CMK (cell line): ENCODE data around the gene DLG5.
"Not testable (repeated sequence)": the region's sequence is repeated elsewhere in the genome, so short reads cannot be mapped to it uniquely, and the experiment has no call there.

Experiments used
- DNase-seq: peaks from one replicate; pipeline ENCODE4 v3.0.0-alpha.2; 2010; ENCODE audit warnings: low read depth

Gene DLG5

DNA sequence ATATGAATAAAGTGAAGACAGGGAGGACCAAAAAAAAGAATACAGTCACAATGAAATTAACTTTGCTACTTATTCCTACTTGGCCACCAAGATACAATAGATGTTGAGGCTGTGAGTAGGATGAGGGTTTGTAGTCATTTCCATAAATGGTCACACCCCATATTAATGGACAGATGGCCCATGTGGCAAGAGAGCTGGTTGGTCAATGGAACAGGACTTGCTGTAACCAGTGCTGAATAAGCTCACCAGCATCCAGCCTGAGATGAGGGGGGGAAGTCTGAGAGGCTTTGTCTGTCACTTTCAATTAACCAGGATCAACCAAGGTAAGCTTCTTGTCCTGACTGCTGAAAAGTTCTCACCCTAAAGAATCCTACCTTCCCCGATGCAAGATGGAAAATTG, 158.5 kb downstream of the DLG5 start:
- no peak for DNase-seq

DNA sequence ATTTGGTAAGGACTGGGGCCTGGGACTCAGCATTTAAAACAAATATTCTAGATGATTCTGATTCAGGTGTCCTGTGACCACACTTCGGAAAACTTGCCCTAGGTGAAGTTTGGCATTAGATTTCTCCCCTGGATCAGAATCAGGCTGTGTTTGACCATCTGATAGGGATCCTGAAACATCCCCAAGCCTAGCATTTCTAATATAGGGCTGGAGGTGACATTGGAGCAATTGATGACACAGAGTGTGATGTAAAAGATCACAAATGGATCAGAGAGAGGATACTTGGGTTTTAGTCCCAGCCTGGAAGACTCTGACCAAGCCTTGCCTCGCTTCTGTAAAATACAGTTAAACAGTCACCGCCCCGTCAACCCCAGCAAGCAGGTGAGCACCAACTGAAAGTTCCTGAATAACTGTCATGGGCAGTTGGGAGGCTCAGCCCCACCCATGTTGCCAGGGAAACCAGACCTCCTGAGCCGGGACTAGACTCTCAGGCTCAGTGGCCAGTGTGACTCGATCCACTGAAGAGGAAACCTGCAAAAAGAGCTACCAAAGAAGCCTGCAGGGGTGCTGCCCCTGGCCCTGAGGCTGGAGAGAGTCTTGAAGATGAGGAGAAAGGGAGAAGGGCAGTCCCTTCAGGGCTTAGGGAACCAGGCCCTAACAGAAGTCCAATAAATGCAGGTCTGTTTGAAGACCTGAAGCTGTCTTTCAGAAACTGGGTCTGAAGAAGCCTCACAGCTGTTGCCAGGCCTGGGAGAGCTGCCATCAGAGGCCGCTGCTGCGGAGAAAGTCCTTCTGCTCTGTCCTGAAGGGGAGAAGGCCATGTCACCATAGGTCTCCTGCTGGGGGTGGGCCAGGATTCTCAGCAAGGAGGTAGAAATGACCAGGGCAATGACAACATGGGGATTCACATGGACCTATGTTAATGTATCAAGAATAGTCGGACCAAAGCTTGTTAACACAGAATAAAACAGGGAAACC, 162.8 kb downstream of the DLG5 start:
- DNase-seq: no peak

DNA sequence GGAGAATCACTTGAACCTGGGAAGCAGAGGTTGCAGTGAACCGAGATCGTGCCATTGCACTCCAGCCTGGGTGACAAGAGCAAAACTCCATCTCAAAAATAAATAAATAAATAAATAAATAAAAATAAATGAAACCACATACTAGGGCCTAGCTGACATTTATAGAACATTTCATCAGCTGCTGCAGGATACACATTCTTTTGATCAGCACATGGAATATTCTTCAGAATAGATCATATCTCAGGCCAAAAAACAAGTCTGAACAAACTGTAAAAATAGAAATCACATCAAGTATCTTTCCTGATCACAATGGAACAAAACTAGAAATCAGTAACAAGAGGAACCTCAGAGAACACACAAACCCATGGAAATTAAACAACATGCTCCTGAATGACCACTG, 168.1 kb downstream of the DLG5 start:
- DNase-seq: not testable (repeated sequence)

GRCh38 chr10:77756319-77757232, 170.0 kb downstream of the DLG5 start:
- DNase-seq: no peak

GRCh38 chr10:77746047-77746707, 180.4 kb downstream of the DLG5 start:
- DNase-seq: no peak

DNA sequence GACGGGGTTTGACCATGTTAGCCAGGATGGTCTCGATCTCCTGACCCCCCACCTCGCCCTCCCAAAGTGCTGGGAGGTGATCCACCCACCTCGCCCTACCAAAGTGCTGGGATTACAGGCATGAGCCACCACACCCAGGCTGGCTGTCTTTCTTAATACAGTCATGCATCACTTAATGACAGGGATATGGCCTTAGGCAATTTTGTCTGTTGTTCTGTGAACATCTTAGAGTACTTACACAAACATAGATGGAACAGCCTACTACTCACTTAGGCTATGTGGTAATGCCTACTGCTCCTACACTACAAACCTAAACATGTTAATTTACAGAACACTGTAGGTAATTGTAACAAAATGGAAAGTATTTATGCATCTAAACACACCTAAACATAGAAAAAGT, 182.3 kb downstream of the DLG5 start:
- no peak for DNase-seq

DNA sequence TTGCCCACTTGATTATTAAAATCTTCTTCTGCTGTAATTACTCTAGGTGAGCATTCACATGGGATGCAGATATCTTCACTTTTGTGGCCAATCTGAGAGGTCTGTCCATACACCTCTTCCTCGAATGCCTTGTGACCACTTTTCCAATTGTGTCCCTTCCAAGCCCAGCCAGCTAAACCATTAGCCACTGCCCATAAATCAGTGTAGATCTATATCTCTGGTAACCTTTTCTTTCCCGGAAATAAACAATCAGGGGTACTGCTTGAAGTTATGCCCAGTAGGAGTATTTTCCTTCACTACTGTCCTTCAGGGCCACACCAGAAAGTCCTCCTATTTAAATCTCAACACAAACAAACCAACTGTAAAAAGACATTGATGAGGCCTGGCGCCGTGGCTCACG, 184.4 kb downstream of the DLG5 start:
- DNase-seq: no peak

GRCh38 chr10:77741746-77742145, 184.8 kb downstream of the DLG5 start:
- DNase-seq: no peak
